Activated effector memory CD4-positive, alpha-beta T cell treated with anti-CD3 and anti-CD28 coated beads, Interleukin-2, amount 50 U/mL, for 16 hours (primary cell): ENCODE results near the gene COL23A1.
A peak's percentile ranks its signal among the peaks of the same experiment; 100 is the strongest.

Experiments used
- DNase-seq: peaks from one replicate; pipeline ENCODE4 v3.0.0-alpha.2; 2020

Gene COL23A1

GRCh38 chr5:178551468-178551867 is 38.7 kb downstream of the COL23A1 start:
- no peak for DNase-seq

- no peak for DNase-seq
Observed at GRCh38 chr5:178551059-178551458, 39.1 kb downstream of the COL23A1 start.

- no peak for DNase-seq
Observed at GRCh38 chr5:178548746-178549145, 41.4 kb downstream of the COL23A1 start.

GRCh38 chr5:178547753-178548415 is 42.3 kb downstream of the COL23A1 start:
- peak; percentile 33 for DNase-seq

GRCh38 chr5:178547052-178547666 is 43.0 kb downstream of the COL23A1 start:
- peak; percentile 27 for DNase-seq

- DNase-seq, result peak; percentile 54
Observed at GRCh38 chr5:178546675-178547033, 43.5 kb downstream of the COL23A1 start.

GRCh38 chr5:178545941-178546674 is 44.1 kb downstream of the COL23A1 start:
- DNase-seq, result peak; percentile 21

- DNase-seq, result peak; percentile 22
Observed at GRCh38 chr5:178545176-178545575, 45.0 kb downstream of the COL23A1 start.

GRCh38 chr5:178544166-178544834 is 45.9 kb downstream of the COL23A1 start:
- peak; percentile 53 for DNase-seq

- DNase-seq, result no peak
Observed at GRCh38 chr5:178542455-178542854, 47.7 kb downstream of the COL23A1 start.

GRCh38 chr5:178540526-178540925 is 49.7 kb downstream of the COL23A1 start:
- DNase-seq, result no peak

GRCh38 chr5:178538741-178539229 is 51.4 kb downstream of the COL23A1 start:
- DNase-seq, result no peak

GRCh38 chr5:178537467-178538371 is 52.5 kb downstream of the COL23A1 start:
- DNase-seq, result no peak

GRCh38 chr5:178536541-178537466 is 53.4 kb downstream of the COL23A1 start:
- no peak for DNase-seq

- no peak for DNase-seq
Observed at GRCh38 chr5:178535299-178536175, 54.7 kb downstream of the COL23A1 start.

GRCh38 chr5:178533136-178533535 is 57.1 kb downstream of the COL23A1 start:
- no peak for DNase-seq

GRCh38 chr5:178532666-178533065 is 57.5 kb downstream of the COL23A1 start:
- no peak for DNase-seq

GRCh38 chr5:178532236-178532635 is 58.0 kb downstream of the COL23A1 start:
- peak; percentile 33 for DNase-seq

- peak; percentile 9 for DNase-seq
Observed at GRCh38 chr5:178531786-178532185, 58.4 kb downstream of the COL23A1 start.

GRCh38 chr5:178530526-178530925 is 59.7 kb downstream of the COL23A1 start:
- DNase-seq, result no peak
